Hippocampal formation (tissue), 2 donors: Measurements from ENCODE around the gene CTXN1.
A peak's percentile ranks its signal among the peaks of the same experiment; 100 is the strongest.
"Not testable (repeated sequence)": the region's sequence is repeated elsewhere in the genome, so short reads cannot be mapped to it uniquely, and the experiment has no call there.

Experiments used
- DNase-seq, 2 donors: peaks; one replicate each; lab custom pipeline; 2025; lab: John Stamatoyannopoulos, UW

The CTXN1 gene

GRCh38 chr19:7944177-7944761 is 18.3 kb upstream of the CTXN1 start:
- peak; percentile 71 to 77 for DNase-seq

GRCh38 chr19:7943444-7944176 is 17.7 kb upstream of the CTXN1 start, which contains the start of gene TIMM44:
Gene TIMM44, minus strand, starts transcription at chr19:7943666. Its CDS starts 15 bp downstream, at chr19:7943651.
- DNase-seq: peak; percentile 99

GRCh38 chr19:7942981-7943443 is 17.1 kb upstream of the CTXN1 start:
- no peak for DNase-seq

GRCh38 chr19:7941895-7942596 is 16.1 kb upstream of the CTXN1 start:
- DNase-seq: no peak

GRCh38 chr19:7940841-7941240 is 14.9 kb upstream of the CTXN1 start:
- no peak for DNase-seq

GRCh38 chr19:7934766-7935165 is 8.8 kb upstream of the CTXN1 start:
- no peak for DNase-seq

- no peak for DNase-seq
These were observed 8.1 kb upstream of the CTXN1 start for GRCh38 chr19:7933828-7934725.

- DNase-seq: no peak
These were observed 7.5 kb upstream of the CTXN1 start for GRCh38 chr19:7933411-7933810.

GRCh38 chr19:7932930-7933300 is 7.0 kb upstream of the CTXN1 start:
- DNase-seq: no peak

- no peak for DNase-seq
These were observed 6.5 kb upstream of the CTXN1 start for GRCh38 chr19:7932276-7932929.

- DNase-seq: peak in 1 of 2 donors; percentile 35
These were observed 5.5 kb upstream of the CTXN1 start for GRCh38 chr19:7931221-7932061.

GRCh38 chr19:7930765-7931164 is 4.8 kb upstream of the CTXN1 start:
- DNase-seq: no peak

GRCh38 chr19:7930030-7930429 is 4.1 kb upstream of the CTXN1 start:
- DNase-seq: not testable (repeated sequence)

- no peak for DNase-seq
These were observed 3.1 kb upstream of the CTXN1 start for GRCh38 chr19:7928741-7929701.

- DNase-seq: no peak
These were observed 2.4 kb upstream of the CTXN1 start for GRCh38 chr19:7928334-7928706.

- no peak for DNase-seq
These were observed 1.8 kb upstream of the CTXN1 start for GRCh38 chr19:7927605-7928333.

- DNase-seq: no peak
These were observed 1.0 kb upstream of the CTXN1 start for GRCh38 chr19:7926727-7927604.
